Measurements from ENCODE around the gene AEBP2.
"Not testable (repeated sequence)": the region's sequence is repeated elsewhere in the genome, so short reads cannot be mapped to it uniquely, and the experiment has no call there.

Gene AEBP2

GRCh38 chr12:19439059-19440018 is at the start of gene AEBP2:
AEBP2 (plus strand) TSS chr12:19439492; CDS start chr12:19439700, 208 bp downstream.
- DNase-seq (ENCODE audit: low spot score), result peak; percentile 98

- DNase-seq (ENCODE audit: low spot score), result no peak
Observed at GRCh38 chr12:19390051-19390598, 49.2 kb upstream of the AEBP2 start.

- not testable (repeated sequence) for DNase-seq (ENCODE audit: low spot score)
Observed at GRCh38 chr12:19392644-19393043, 46.6 kb upstream of the AEBP2 start.

- DNase-seq (ENCODE audit: low spot score), result no peak
Observed at GRCh38 chr12:19394385-19394784, 44.9 kb upstream of the AEBP2 start.

- peak; percentile 26 for DNase-seq (ENCODE audit: low spot score)
Observed at GRCh38 chr12:19397534-19397933, 41.8 kb upstream of the AEBP2 start.

GRCh38 chr12:19398376-19399363 is 40.6 kb upstream of the AEBP2 start:
- DNase-seq (ENCODE audit: low spot score), result no peak

- not testable (repeated sequence) for DNase-seq (ENCODE audit: low spot score)
Observed at GRCh38 chr12:19400649-19401285, 38.5 kb upstream of the AEBP2 start.

- no peak for DNase-seq (ENCODE audit: low spot score)
Observed at GRCh38 chr12:19402211-19402610, 37.1 kb upstream of the AEBP2 start.

- peak; percentile 40 for DNase-seq (ENCODE audit: low spot score)
Observed at GRCh38 chr12:19402743-19403431, 36.4 kb upstream of the AEBP2 start.

- no peak for DNase-seq (ENCODE audit: low spot score)
Observed at GRCh38 chr12:19404242-19404880, 34.9 kb upstream of the AEBP2 start.

- no peak for DNase-seq (ENCODE audit: low spot score)
Observed at GRCh38 chr12:19409376-19409775, 29.9 kb upstream of the AEBP2 start.

GRCh38 chr12:19410211-19410610 is 29.1 kb upstream of the AEBP2 start:
- DNase-seq (ENCODE audit: low spot score), result no peak

GRCh38 chr12:19410629-19411185 is 28.6 kb upstream of the AEBP2 start:
- DNase-seq (ENCODE audit: low spot score), result no peak

GRCh38 chr12:19411234-19412204 is 27.8 kb upstream of the AEBP2 start:
- no peak for DNase-seq (ENCODE audit: low spot score)

- DNase-seq (ENCODE audit: low spot score), result no peak
Observed at GRCh38 chr12:19412844-19413243, 26.4 kb upstream of the AEBP2 start.

GRCh38 chr12:19413582-19413981 is 25.7 kb upstream of the AEBP2 start:
- not testable (repeated sequence) for DNase-seq (ENCODE audit: low spot score)

GRCh38 chr12:19415563-19415962 is 23.7 kb upstream of the AEBP2 start:
- no peak for DNase-seq (ENCODE audit: low spot score)

- no peak for DNase-seq (ENCODE audit: low spot score)
Observed at GRCh38 chr12:19419086-19419485, 20.2 kb upstream of the AEBP2 start.
